Endothelial cell (in vitro differentiated cells): ENCODE measurements around the gene CR1L. TPM values are rescaled to one million over a fixed set of nuclear protein-coding genes. Genes with fewer than 3 reads are reported as not detected.

Source experiments
- DNase-seq: peaks from one replicate; pipeline ENCODE4 v3.0.0; 2021; ENCODE audit warnings: low spot score
- H3K27ac Mint-ChIP-seq: one replicate; pipeline ENCODE4 v1.8.0; 2021; ENCODE audit warnings: mixed read lengths, inconsistent platforms; ENCODE audit not compliant: unreplicated experiment
- H3K27me3 Mint-ChIP-seq: one replicate; pipeline ENCODE4 v1.8.0; 2021; ENCODE audit warnings: mild to moderate bottlenecking, moderate library complexity, mixed read lengths, inconsistent platforms; ENCODE audit not compliant: unreplicated experiment
- H3K36me3 Mint-ChIP-seq: one replicate; pipeline ENCODE4 v1.8.0; 2021; ENCODE audit warnings: mild to moderate bottlenecking, low read depth, mixed read lengths, inconsistent platforms; ENCODE audit not compliant: unreplicated experiment
- H3K4me1 Mint-ChIP-seq: one replicate; pipeline ENCODE4 v1.8.0; 2021; ENCODE audit warnings: mild to moderate bottlenecking, mixed read lengths, inconsistent platforms; ENCODE audit not compliant: unreplicated experiment
- H3K4me3 Mint-ChIP-seq: one replicate; pipeline ENCODE4 v1.8.0; 2021; ENCODE audit warnings: mild to moderate bottlenecking, mixed read lengths, inconsistent platforms; ENCODE audit not compliant: unreplicated experiment
- H3K9me3 Mint-ChIP-seq: one replicate; pipeline ENCODE4 v1.8.0; 2021; ENCODE audit warnings: mixed read lengths, inconsistent platforms; ENCODE audit not compliant: unreplicated experiment
- CTCF ChIP-seq: fragments of 200-600 bp; sonication (generic); IDR thresholded peaks from one replicate; pipeline ENCODE4 v1.5.0; 2021; ENCODE audit warnings: antibody characterized with exemption; ENCODE audit not compliant: unreplicated experiment
- total RNA-seq: library from RNA; stranded (reverse); fragmentation: NEBNext Ultra II Directional; extraction: Animal tissue kit (Norgen Biotek cat#: 25700); gene quantifications from one replicate; pipeline ENCODE4 v1.2.1, GENCODE V29; 2021; ENCODE audit not compliant: unreplicated experiment

The CR1L gene
- total RNA-seq, 1 donor from 2014 or later = 48.0 TPM

GRCh38 chr1:207751790-207752455 is 107.0 kb downstream of the CR1L start, which contains the start of gene CD46:
CD46 (plus strand) TSS chr1:207752054; CDS start chr1:207752213, 159 bp downstream.
- H3K27me3 Mint-ChIP-seq = peaks cover 5% of the 10 kb centered on the region
- DNase-seq = peak; percentile 95
- TF ChIP-seq CTCF = no peak
- H3K4me1 Mint-ChIP-seq = peaks cover 43% of the 10 kb centered on the region
- peak within 1 kb of the TSS; percentile 93 for H3K27ac Mint-ChIP-seq
- peaks cover 3% of the 10 kb centered on the region for H3K36me3 Mint-ChIP-seq
- H3K9me3 Mint-ChIP-seq = no peaks in the 10 kb centered on the region
- H3K4me3 Mint-ChIP-seq = peak within 1 kb of the TSS; percentile 100

- peaks cover 43% of the 10 kb centered on the region for H3K4me1 Mint-ChIP-seq
- DNase-seq = peak; percentile 15
These were observed 107.6 kb downstream of the CR1L start for GRCh38 chr1:207752456-207752998.

GRCh38 chr1:207753611-207754010 is 108.7 kb downstream of the CR1L start:
- Mint-ChIP-seq H3K9me3 (no peaks in the 10 kb centered on the region), H3K4me3 (peak overlapping the region; percentile 100), H3K27ac (no peak overlapping the region), H3K4me1 (peaks cover 42% of the 10 kb centered on the region), H3K36me3 (peaks cover 11% of the 10 kb centered on the region), H3K27me3 (peaks cover 5% of the 10 kb centered on the region)
- TF ChIP-seq CTCF = no peak
- DNase-seq = no peak

More at GRCh38 chr1:207752456-207752998, 107.6 kb downstream of the CR1L start:
- Mint-ChIP-seq H3K9me3 (no peaks in the 10 kb centered on the region), H3K4me3 (peak overlapping the region; percentile 100), H3K36me3 (peaks cover 5% of the 10 kb centered on the region), H3K27me3 (peaks cover 5% of the 10 kb centered on the region), H3K27ac (peak overlapping the region; percentile 93)
- no peak for TF ChIP-seq CTCF

GRCh38 chr1:207754011-207754410 is 109.1 kb downstream of the CR1L start:
- Mint-ChIP-seq H3K4me3 (peak overlapping the region; percentile 100), H3K27ac (no peak overlapping the region), H3K4me1 (peaks cover 40% of the 10 kb centered on the region), H3K36me3 (peaks cover 11% of the 10 kb centered on the region), H3K9me3 (no peaks in the 10 kb centered on the region), H3K27me3 (peaks cover 5% of the 10 kb centered on the region)
- TF ChIP-seq CTCF = no peak
- DNase-seq = no peak
